CD4-positive, alpha-beta T cell treated with Interleukin-6 at 100 ng/mL for 8 hours (primary cell): ENCODE data around the gene MAPK4.
"Not testable (repeated sequence)": the region's sequence is repeated elsewhere in the genome, so short reads cannot be mapped to it uniquely, and the experiment has no call there.

Experiments used
- DNase-seq: peaks from one replicate; pipeline ENCODE4 v3.0.0-alpha.2; 2020; ENCODE audit warnings: mixed read lengths, low spot score

Gene MAPK4

GRCh38 chr18:50559752-50560680 lies at the start of gene MAPK4:
Gene MAPK4 (plus strand): TSS chr18:50560087. CDS start chr18:50663959, 103,872 bp downstream.
- no peak for DNase-seq

- DNase-seq = not testable (repeated sequence)
These were observed 42.6 kb upstream of the MAPK4 start for GRCh38 chr18:50517277-50517676.

GRCh38 chr18:50518787-50519546 lies 40.9 kb upstream of the MAPK4 start:
- DNase-seq = no peak

- DNase-seq = no peak
These were observed 36.7 kb upstream of the MAPK4 start for GRCh38 chr18:50523165-50523564.

- DNase-seq = no peak
These were observed 32.1 kb upstream of the MAPK4 start for GRCh38 chr18:50527636-50528307.

- no peak for DNase-seq
These were observed 31.1 kb upstream of the MAPK4 start for GRCh38 chr18:50528806-50529205.

GRCh38 chr18:50533822-50534221 lies 26.1 kb upstream of the MAPK4 start:
- not testable (repeated sequence) for DNase-seq

GRCh38 chr18:50544476-50544875 lies 15.4 kb upstream of the MAPK4 start:
- DNase-seq = not testable (repeated sequence)

- no peak for DNase-seq
These were observed 14.0 kb upstream of the MAPK4 start for GRCh38 chr18:50545936-50546335.

GRCh38 chr18:50548160-50548559 lies 11.7 kb upstream of the MAPK4 start:
- DNase-seq = no peak

- not testable (repeated sequence) for DNase-seq
These were observed 8.2 kb upstream of the MAPK4 start for GRCh38 chr18:50551651-50552050.

- no peak for DNase-seq
These were observed 1.7 kb upstream of the MAPK4 start for GRCh38 chr18:50558157-50558556.

- DNase-seq = no peak
These were observed 737 bp upstream of the MAPK4 start for GRCh38 chr18:50558948-50559751.

- DNase-seq = no peak
These were observed 1.1 kb downstream of the MAPK4 start for GRCh38 chr18:50560681-50561629.

GRCh38 chr18:50562258-50562657 lies 2.4 kb downstream of the MAPK4 start:
- DNase-seq = not testable (repeated sequence)

- no peak for DNase-seq
These were observed 2.8 kb downstream of the MAPK4 start for GRCh38 chr18:50562686-50563085.

- DNase-seq = no peak
These were observed 3.5 kb downstream of the MAPK4 start for GRCh38 chr18:50563376-50563775.

GRCh38 chr18:50569930-50570329 lies 10.0 kb downstream of the MAPK4 start:
- DNase-seq = no peak

GRCh38 chr18:50571606-50572005 lies 11.7 kb downstream of the MAPK4 start:
- no peak for DNase-seq

GRCh38 chr18:50573196-50573595 lies 13.3 kb downstream of the MAPK4 start:
- DNase-seq = not testable (repeated sequence)
